Breast epithelium (tissue), 4 donors: ENCODE data around the gene TESPA1. TPM values are rescaled to one million over a fixed set of nuclear protein-coding genes. Genes with fewer than 3 reads are reported as not detected.

Experiments
- DNase-seq, 2 donors: peaks; one replicate each; pipeline ENCODE4 v3.0.0-alpha.2; 2019; ENCODE audit warnings: low spot score in 2 of 2
- H3K27ac ChIP-seq, 2 donors: fragments of 200-600 bp; sonication (generic) in 1 of 2; one replicate each; pipeline ENCODE4 v1.5.1; 2016 to 2019; ENCODE audit warnings: mild to moderate bottlenecking in 1 of 2
- H3K27me3 ChIP-seq, 2 donors: fragments of 200-600 bp; sonication (generic) in 1 of 2; one replicate each; pipeline versions ENCODE4 v1.5.1 to v1.6.0; 2017 to 2019; ENCODE audit warnings: control low read depth in 1 of 2, mild to moderate bottlenecking in 1 of 2
- H3K36me3 ChIP-seq: fragments of 200-600 bp; one replicate; pipeline ENCODE4 v1.5.1; 2019
- H3K4me1 ChIP-seq, 2 donors: fragments of 200-600 bp; sonication (generic); one replicate each; pipeline ENCODE4 v1.5.1; 2016 to 2019; ENCODE audit warnings: control low read depth in 1 of 2
- H3K4me3 ChIP-seq, 3 donors: fragments of 200-600 bp; sonication (generic); 1 replicate in 2 of 3; 2 replicates in 1 of 3; pipeline ENCODE4 v1.5.1; 2016 to 2019; ENCODE audit warnings: mild to moderate bottlenecking in 3 of 3, moderate library complexity in 2 of 3
- H3K9me3 ChIP-seq, 2 donors: fragments of 200-600 bp; sonication (generic) in 1 of 2; one replicate each; pipeline ENCODE4 v1.5.1; 2016 to 2019; ENCODE audit warnings: control low read depth in 1 of 2
- CTCF ChIP-seq, 3 donors: fragments of 450-650 bp; IDR thresholded peaks; one replicate each; pipeline ENCODE4 v1.5.1; 2016 to 2017; ENCODE audit warnings: antibody characterized with exemption in 3 of 3, mild to moderate bottlenecking in 3 of 3, moderate library complexity in 3 of 3
- POLR2A ChIP-seq: fragments of 450-650 bp; IDR thresholded peaks from one replicate; pipeline ENCODE4 v1.6.1; 2016; ENCODE audit warnings: antibody characterized with exemption, mild to moderate bottlenecking, moderate library complexity
- POLR2AphosphoS5 ChIP-seq, 3 donors: sonication (generic); formaldehyde crosslinking; IDR thresholded peaks; one replicate each; pipeline ENCODE4 v1.6.1; 2017; ENCODE audit warnings: antibody characterized with exemption in 3 of 3
- intact Hi-C: fragments of 100-400 bp; cut with DNase I; formaldehyde crosslinking; loops from one replicate; pipeline ENCODE4 v1.15.1; 2023; ENCODE audit warnings: low total_unique reads
- total RNA-seq, 3 donors: library from RNA; depleted of rRNA; stranded (reverse); fragments of >200 nt; gene quantifications; one replicate each; pipeline ENCODE4 v1.1.0, GENCODE V29; 2016

TESPA1 gene
- total RNA-seq, 3 donors from 2014 or later = 1.3 to 6.2 (median 2.2) TPM

GRCh38 chr12:54937929-54938328 is 46.6 kb downstream of the TESPA1 start:
- TF ChIP-seq POLR2AphosphoS5 (IDR thresholded peaks at IDR 0.05) (no peak), POLR2A (no peak), CTCF (IDR thresholded peaks at IDR 0.05) (no peak)
- H3K27me3 ChIP-seq = no peaks in the 10 kb centered on the region
- H3K27ac ChIP-seq = no peak overlapping the region
- intact Hi-C loops = no loop called here
- no peak overlapping the region for H3K4me3 ChIP-seq
- DNase-seq = no peak
- H3K4me1 ChIP-seq = no peaks in the 10 kb centered on the region
- H3K9me3 ChIP-seq = no peaks in the 10 kb centered on the region
- no peaks in the 10 kb centered on the region for H3K36me3 ChIP-seq

- Histone ChIP-seq H3K27ac (no peak overlapping the region), H3K9me3 (no peaks in the 10 kb centered on the region), H3K4me3 (no peak overlapping the region), H3K4me1 (no peaks in the 10 kb centered on the region), H3K27me3 (no peaks in the 10 kb centered on the region), H3K36me3 (no peaks in the 10 kb centered on the region)
- no peak for TF ChIP-seq CTCF (IDR thresholded peaks at IDR 0.05)
- TF ChIP-seq POLR2A = no peak
- no peak for TF ChIP-seq POLR2AphosphoS5 (IDR thresholded peaks at IDR 0.05)
- intact Hi-C loops = no loop called here
- no peak for DNase-seq
Measured at GRCh38 chr12:54937376-54937775, 47.2 kb downstream of the TESPA1 start.

- TF ChIP-seq POLR2A (no peak), CTCF (IDR thresholded peaks at IDR 0.05) (no peak), POLR2AphosphoS5 (IDR thresholded peaks at IDR 0.05) (no peak)
- DNase-seq = no peak
- H3K4me3 ChIP-seq = no peak overlapping the region
- no peaks in the 10 kb centered on the region for H3K36me3 ChIP-seq
- H3K27me3 ChIP-seq = no peaks in the 10 kb centered on the region
- no peak overlapping the region for H3K27ac ChIP-seq
- intact Hi-C loops = no loop called here
- no peaks in the 10 kb centered on the region for H3K9me3 ChIP-seq
- no peaks in the 10 kb centered on the region for H3K4me1 ChIP-seq
Measured at GRCh38 chr12:54936736-54937135, 47.8 kb downstream of the TESPA1 start.

GRCh38 chr12:54935235-54935951 is 49.2 kb downstream of the TESPA1 start:
- Histone ChIP-seq H3K4me1 (no peaks in the 10 kb centered on the region), H3K27ac (peak overlapping the region; percentile 7 to 32), H3K36me3 (no peaks in the 10 kb centered on the region), H3K9me3 (peaks cover 1 to 5% of the 10 kb centered on the region in 2 donors), H3K4me3 (no peak overlapping the region), H3K27me3 (no peaks in the 10 kb centered on the region)
- DNase-seq = no peak
- no peak for TF ChIP-seq POLR2A
- peak in 1 of 3 donors; percentile 16 for TF ChIP-seq CTCF (IDR thresholded peaks at IDR 0.05)
- no peak for TF ChIP-seq POLR2AphosphoS5 (IDR thresholded peaks at IDR 0.05)
- intact Hi-C loops = no loop called here

- H3K4me3 ChIP-seq = no peak overlapping the region
- H3K27me3 ChIP-seq = no peaks in the 10 kb centered on the region
- no peak for DNase-seq
- H3K9me3 ChIP-seq = peaks cover 8 to 15% of the 10 kb centered on the region in 2 donors
- no peaks in the 10 kb centered on the region for H3K4me1 ChIP-seq
- H3K36me3 ChIP-seq = no peaks in the 10 kb centered on the region
- TF ChIP-seq CTCF (IDR thresholded peaks at IDR 0.05) (no peak), POLR2AphosphoS5 (IDR thresholded peaks at IDR 0.05) (no peak), POLR2A (no peak)
- intact Hi-C loops = no loop called here
- no peak overlapping the region for H3K27ac ChIP-seq
Measured at GRCh38 chr12:54934419-54934818, 50.1 kb downstream of the TESPA1 start.
